Activated CD8-positive, alpha-beta memory T cell treated with anti-CD3 and anti-CD28 coated beads for 48 hours (primary cell): ENCODE measurements around the gene ROM1.
A peak's percentile ranks its signal among the peaks of the same experiment; 100 is the strongest.
"Not testable (repeated sequence)": the region's sequence is repeated elsewhere in the genome, so short reads cannot be mapped to it uniquely, and the experiment has no call there.

Experiments
- DNase-seq, 3 experiments: peaks; one replicate each; pipeline ENCODE4 v3.0.0-alpha.2; 2020; ENCODE audit warnings: low read depth in 2 of 3, low spot score in 2 of 3

ROM1 gene

GRCh38 chr11:62585356-62585755 is 27.7 kb upstream of the ROM1 start:
- not testable (repeated sequence) for DNase-seq

DNA sequence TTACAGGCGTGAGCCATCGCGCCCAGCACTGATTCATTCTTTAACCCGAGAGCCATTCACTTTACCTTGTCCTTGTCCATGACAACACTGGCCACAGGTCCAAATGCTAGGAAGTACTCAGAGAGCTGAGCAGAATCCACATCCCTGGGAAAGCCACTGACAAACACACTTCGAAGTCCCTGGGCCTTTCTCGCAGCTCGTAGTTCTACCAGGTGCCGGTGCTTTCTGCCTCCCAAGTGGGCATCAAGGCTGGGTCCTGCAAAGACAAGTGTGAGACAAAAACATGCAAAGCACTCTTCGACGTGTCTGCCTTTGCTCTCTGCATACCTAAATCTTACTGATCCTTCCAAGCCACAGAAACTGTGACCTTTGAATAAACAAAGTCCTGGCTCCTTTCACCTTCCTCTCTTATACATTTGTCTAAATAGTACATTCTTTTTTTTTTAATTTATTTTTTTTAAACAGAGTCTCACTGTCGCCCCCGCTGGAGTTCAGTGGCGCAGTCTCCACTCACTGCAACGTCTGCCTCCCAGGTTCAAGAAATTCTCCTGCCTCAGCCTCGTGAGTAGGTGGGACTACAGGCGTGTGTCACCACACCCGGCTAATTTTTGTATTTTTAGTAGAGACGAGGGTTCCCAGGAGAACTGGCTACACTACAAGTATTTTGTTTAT is 24.0 kb upstream of the ROM1 start:
- no peak for DNase-seq

DNA sequence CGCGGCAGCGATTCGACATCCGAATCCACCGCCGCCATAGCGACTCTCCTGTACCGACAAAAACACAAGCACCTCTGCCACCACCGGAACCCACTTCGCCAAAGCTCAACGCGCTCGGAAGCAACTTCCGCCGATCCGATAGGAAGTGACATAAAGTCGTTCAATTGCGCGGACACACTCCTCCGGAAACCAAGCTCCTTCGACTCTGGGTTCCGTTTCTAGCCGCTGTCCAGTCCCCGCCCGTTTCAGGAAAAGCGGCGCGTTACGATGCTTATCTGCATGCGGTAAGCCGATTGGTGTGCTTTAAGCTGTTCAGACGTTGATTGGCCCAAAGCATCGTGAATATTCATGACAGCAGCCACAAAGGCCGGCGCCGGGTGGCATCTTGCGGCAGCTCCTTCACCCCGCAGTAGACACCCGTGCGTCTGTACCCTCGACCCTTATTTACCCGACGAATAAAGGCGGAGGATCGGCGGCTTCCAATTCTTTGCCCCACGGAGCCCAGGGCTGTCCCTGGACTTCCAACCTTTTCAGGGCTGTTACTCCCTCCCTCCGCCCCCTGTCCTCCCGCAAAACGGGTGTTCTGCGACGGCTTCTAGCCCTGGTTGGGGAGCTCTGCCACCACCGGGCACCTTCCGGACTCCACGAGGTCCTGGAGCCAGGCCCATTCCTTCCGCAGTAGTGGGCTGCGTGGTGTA is 21.5 kb upstream of the ROM1 start, which contains the start of gene TUT1:
Gene TUT1, minus strand, starts transcription at position 76 of the 698 bp plus-strand sequence. Its CDS starts 38 bp downstream, at position 38.
- peak; percentile 83 to 92 (median 88) for DNase-seq

GRCh38 chr11:62592146-62592815 is 20.8 kb upstream of the ROM1 start:
- DNase-seq = no peak

DNA sequence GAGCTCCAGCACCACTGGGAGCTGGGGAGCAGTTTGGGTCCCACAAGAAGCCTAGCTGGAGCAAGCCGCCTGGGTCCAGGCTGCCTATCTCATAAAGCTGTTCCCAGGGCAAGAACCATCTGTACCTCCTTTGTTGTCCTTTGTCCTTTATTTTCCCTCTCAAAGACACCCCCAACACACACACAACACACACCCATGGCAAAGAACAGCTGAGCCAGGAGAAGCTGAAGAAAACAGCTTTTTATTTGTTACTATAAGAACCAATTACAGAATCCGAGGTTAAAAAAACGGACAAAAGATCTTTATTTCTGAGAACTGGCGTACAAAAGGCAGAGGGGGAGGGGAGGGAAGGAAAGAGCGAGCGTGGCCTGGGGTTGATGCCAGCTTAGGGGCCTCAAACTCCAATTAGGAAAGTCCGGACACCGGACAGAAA is 20.1 kb upstream of the ROM1 start:
- DNase-seq = no peak

GRCh38 chr11:62593434-62594044 is 19.5 kb upstream of the ROM1 start:
- DNase-seq = peak in 1 of 3 experiments; percentile 52

DNA sequence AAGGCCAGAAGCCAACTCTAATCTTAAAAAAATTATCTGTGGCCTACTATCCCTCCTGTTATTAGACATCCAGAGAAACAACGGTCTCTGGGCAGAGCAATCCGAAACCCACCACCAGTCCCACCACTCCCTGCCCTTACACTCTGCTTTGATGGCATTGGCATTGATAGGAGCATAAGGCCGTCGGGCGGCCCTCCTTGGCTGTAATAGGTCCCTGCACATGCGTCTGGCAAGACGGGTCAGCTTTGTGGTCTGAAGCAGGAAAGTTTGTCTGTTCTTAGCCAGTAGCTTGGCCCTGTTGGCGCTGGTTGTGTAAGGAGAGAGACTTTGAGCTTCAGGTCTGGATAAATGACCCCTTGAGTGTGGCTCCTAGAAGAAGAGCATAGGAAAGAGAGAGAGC is 17.9 kb upstream of the ROM1 start:
- DNase-seq = no peak

DNA sequence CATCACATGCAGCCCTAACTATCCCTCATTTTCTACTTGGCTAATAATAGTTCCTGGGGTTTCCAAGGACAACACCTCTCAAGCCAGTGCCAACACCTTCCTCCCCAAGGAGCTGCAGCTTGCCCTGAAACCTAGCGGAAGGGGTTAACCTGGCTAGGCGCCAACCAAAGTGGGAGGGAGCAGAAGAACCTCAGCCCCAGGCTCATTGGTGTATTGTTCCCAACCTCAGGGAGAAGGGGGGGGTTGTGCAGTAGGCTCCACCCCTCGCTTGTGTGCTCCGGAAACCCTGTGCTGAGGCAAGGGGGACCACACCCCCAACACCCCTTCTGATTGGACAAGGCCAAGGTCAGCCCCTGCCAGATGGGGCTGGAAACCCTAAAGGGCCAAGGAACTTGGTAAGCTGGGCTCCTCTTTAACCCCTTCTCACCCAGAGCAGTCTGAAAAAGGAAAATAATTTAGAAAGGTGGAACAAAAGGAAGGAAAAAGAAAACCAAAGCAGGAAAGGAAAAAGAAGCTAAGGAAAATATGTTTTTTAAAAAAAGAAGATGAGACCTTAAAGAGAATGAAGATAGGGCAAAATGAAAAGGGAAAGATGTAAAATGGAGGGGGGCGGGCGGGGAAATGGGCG is 13.9 kb upstream of the ROM1 start:
- DNase-seq = peak; percentile 88 to 91 (median 88)

GRCh38 chr11:62599901-62600300 is 13.2 kb upstream of the ROM1 start:
- no peak for DNase-seq

- DNase-seq = no peak
Measured at GRCh38 chr11:62600367-62601121, 12.5 kb upstream of the ROM1 start.

GRCh38 chr11:62601122-62601371 is 12.0 kb upstream of the ROM1 start:
- no peak for DNase-seq

DNA sequence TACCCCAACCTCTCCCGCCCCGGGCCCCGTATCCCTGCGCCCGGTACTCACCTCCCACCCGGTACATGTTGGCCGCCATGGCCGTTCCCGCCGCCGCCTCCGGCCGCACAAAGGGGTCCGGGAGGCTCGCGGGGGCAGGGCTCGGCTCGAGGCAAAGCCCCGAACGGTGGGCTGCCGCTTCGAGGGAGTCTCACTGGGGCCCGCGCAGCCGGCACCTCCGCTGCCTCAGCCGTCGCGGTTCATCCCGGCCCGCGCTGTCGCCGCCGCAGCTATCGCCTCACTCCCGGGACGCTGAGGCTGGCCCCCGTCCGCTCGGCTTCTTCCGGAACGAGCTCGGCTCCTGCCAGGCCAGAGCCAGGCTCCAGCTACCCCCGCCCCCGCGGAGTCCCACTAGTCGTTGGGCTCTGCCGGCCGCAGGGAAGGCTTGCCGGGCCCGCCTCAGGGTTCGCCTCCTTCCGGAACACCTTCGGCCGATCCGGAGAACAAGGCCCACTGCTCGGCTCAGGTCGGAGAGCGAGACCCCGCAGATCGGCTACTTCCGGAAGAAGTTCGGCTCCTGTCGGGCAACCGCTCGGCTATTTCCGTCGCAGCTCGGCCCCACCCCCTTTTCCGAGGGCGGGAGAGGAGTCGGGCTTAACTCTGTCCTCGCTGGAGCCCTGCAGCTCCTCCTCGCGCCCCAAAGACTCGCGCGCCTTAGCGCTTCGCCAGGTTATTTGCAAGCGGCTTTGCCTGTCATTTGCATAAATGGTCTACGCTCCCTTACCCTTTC is 11.5 kb upstream of the ROM1 start, which contains the start of gene MTA2:
Gene MTA2, minus strand, starts transcription at position 494 of the 769 bp plus-strand sequence. Its CDS starts 415 bp downstream, at position 79.
- peak; percentile 97 to 100 (median 100) for DNase-seq

- no peak for DNase-seq
Measured at GRCh38 chr11:62602141-62603071, 10.7 kb upstream of the ROM1 start.

- no peak for DNase-seq
Measured at GRCh38 chr11:62603072-62603408, 10.0 kb upstream of the ROM1 start.

- DNase-seq = no peak
Measured at GRCh38 chr11:62603776-62604299, 9.2 kb upstream of the ROM1 start.

- no peak for DNase-seq
Measured at GRCh38 chr11:62604460-62605120, 8.5 kb upstream of the ROM1 start.

DNA sequence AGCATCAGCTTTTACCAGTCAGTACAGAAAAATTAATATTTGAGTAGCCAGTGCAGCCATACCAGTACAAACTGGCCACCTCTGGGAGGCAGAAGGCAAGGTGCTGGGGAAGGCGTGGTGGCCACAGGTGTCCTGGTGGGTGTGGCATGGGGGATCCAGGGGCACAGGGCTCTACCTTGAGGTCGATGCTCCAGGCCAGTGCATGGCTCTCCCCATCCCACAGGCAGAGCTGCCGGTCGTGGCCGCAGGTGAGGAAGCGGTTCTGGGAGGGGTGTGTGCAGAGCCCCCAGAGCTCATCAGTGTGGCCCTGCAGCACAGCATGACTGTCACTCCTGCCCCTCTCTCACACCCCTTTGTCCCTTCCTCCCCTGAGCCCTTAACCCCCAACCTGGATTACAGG is 7.6 kb upstream of the ROM1 start:
- no peak for DNase-seq

- no peak for DNase-seq
Measured at GRCh38 chr11:62605902-62606301, 7.2 kb upstream of the ROM1 start.
